MM.1S (cell line): ENCODE results near the gene SRD5A3.
A peak's percentile ranks its signal among the peaks of the same experiment; 100 is the strongest.

Experiments used
- DNase-seq: peaks from one replicate; pipeline ENCODE4 v3.0.0-alpha.2; 2015
- H2AFZ ChIP-seq: fragments of 300-600 bp; sonication (generic); 2 replicates; pipeline ENCODE4 v1.6.0; 2016; ENCODE audit warnings: antibody characterized with exemption, low read length
- H3F3A ChIP-seq: fragments of 300-600 bp; sonication (generic); 2 replicates; pipeline ENCODE4 v1.6.1; 2016; ENCODE audit warnings: mild to moderate bottlenecking, antibody characterized with exemption, low read length, moderate library complexity, mixed read lengths; ENCODE audit not compliant: insufficient read depth
- H3K27ac ChIP-seq: fragments of 300-600 bp; sonication (generic); 2 replicates; pipeline ENCODE4 v1.5.1; 2016; ENCODE audit warnings: mild to moderate bottlenecking, low read length
- H3K27me3 ChIP-seq: fragments of 300-600 bp; sonication (generic); replicated peaks from 2 replicates; pipeline ENCODE4 v1.6.0; 2016; ENCODE audit warnings: low read length; ENCODE audit not compliant: insufficient read depth
- H3K36me3 ChIP-seq: fragments of 300-600 bp; sonication (generic); replicated peaks from 2 replicates; pipeline ENCODE4 v1.6.1; 2016; ENCODE audit warnings: mild to moderate bottlenecking, low read length, mixed read lengths; ENCODE audit not compliant: insufficient read depth
- H3K4me1 ChIP-seq: fragments of 300-600 bp; sonication (generic); 2 replicates; pipeline ENCODE4 v1.6.1; 2016; ENCODE audit warnings: low read length, mixed read lengths
- H3K4me2 ChIP-seq: fragments of 300-600 bp; sonication (generic); 2 replicates; pipeline ENCODE4 v1.6.0; 2016; ENCODE audit warnings: low read depth, low read length
- H3K4me3 ChIP-seq: fragments of 300-600 bp; sonication (generic); 2 replicates; pipeline ENCODE4 v1.5.1; 2016; ENCODE audit warnings: low read length, mixed read lengths
- H3K79me2 ChIP-seq: fragments of 300-600 bp; sonication (generic); 2 replicates; pipeline ENCODE4 v1.6.1; 2016; ENCODE audit warnings: mixed run types, low read length, mixed read lengths
- H3K9ac ChIP-seq: fragments of 300-600 bp; sonication (generic); 2 replicates; pipeline ENCODE4 v1.6.1; 2016; ENCODE audit warnings: low read length, mixed read lengths
- H3K9me2 ChIP-seq: fragments of 300-600 bp; sonication (generic); replicated peaks from 2 replicates; pipeline ENCODE4 v1.6.1; 2016; ENCODE audit warnings: mild to moderate bottlenecking, low read length, mixed read lengths; ENCODE audit not compliant: insufficient read depth
- H3K9me3 ChIP-seq: fragments of 300-600 bp; sonication (generic); replicated peaks from 2 replicates; pipeline ENCODE4 v1.6.1; 2016; ENCODE audit warnings: mild to moderate bottlenecking, low read length, mixed read lengths; ENCODE audit not compliant: insufficient read depth
- H4K20me1 ChIP-seq: fragments of 300-600 bp; sonication (generic); 2 replicates; pipeline ENCODE4 v1.6.1; 2016; ENCODE audit warnings: mild to moderate bottlenecking, low read length, moderate library complexity, mixed read lengths; ENCODE audit not compliant: insufficient read depth
- EZH2 ChIP-seq: fragments of 300-600 bp; sonication (generic); optimal IDR thresholded peaks from 2 replicates; pipeline ENCODE3; 2017; ENCODE audit warnings: low read depth, mild to moderate bottlenecking, antibody characterized with exemption, low read length, mixed read lengths
- EZH2phosphoT487 ChIP-seq: fragments of 300-600 bp; sonication (generic); IDR thresholded peaks from 2 replicates; pipeline ENCODE4 v1.6.1; 2018; ENCODE audit warnings: antibody characterized with exemption, low read length
- TF ChIP-seq, protein P1 (sequence below): fragments of 300-600 bp; sonication (generic); IDR thresholded peaks from 2 replicates; pipeline ENCODE4 v1.5.1; 2016; ENCODE audit warnings: antibody characterized with exemption, low read length, mixed read lengths

SRD5A3 gene

DNA sequence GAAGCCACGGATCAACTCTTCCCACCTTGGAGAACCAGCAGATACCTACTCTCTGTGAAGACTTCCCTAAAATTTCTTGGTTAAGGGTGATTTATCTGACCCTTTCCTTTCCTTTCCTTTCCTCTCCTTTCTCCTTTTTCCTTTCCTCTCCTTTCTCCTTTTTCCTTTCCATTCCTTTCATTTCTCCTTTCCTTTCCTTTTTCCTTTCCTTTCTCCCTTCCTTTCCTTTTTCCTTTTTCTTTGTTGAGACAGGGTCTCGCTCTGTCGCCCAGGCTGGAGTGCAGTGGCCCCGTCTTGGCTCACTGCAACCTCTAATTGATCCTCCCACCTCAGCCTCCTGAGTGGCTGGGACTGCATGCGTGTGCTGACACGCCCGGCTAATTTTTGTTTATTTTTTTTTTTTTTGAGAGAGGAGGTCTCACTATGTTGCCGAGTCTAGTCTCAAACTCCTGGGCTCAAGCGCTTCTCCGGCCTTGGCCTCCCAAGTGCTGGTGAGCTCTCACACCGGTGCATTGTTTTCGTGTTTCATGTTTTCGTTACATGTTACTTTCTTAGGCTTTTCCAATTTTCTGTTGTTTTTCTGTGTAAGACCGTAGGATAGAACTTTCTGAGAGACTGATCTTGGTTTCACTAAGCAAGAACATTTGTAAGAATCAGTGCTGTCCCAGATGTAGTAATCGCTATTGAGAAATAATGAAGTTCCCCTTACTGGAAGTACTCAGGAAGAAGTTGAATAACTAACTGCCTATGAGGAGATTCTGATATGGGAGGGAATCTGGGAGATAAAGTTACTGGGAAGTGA is 51.7 kb downstream of the SRD5A3 start:
- peak overlapping the region; percentile 76 for H3K4me3 ChIP-seq
- H3K4me1 ChIP-seq, result peaks cover 16% of the 10 kb centered on the region
- TF ChIP-seq EZH2, result no peak
- TF ChIP-seq, protein P1, sequence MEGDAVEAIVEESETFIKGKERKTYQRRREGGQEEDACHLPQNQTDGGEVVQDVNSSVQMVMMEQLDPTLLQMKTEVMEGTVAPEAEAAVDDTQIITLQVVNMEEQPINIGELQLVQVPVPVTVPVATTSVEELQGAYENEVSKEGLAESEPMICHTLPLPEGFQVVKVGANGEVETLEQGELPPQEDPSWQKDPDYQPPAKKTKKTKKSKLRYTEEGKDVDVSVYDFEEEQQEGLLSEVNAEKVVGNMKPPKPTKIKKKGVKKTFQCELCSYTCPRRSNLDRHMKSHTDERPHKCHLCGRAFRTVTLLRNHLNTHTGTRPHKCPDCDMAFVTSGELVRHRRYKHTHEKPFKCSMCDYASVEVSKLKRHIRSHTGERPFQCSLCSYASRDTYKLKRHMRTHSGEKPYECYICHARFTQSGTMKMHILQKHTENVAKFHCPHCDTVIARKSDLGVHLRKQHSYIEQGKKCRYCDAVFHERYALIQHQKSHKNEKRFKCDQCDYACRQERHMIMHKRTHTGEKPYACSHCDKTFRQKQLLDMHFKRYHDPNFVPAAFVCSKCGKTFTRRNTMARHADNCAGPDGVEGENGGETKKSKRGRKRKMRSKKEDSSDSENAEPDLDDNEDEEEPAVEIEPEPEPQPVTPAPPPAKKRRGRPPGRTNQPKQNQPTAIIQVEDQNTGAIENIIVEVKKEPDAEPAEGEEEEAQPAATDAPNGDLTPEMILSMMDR, result no peak
- no peak for TF ChIP-seq EZH2phosphoT487
- peaks cover 28% of the 10 kb centered on the region for H4K20me1 ChIP-seq
- no peaks in the 10 kb centered on the region for H3K27me3 ChIP-seq
- H3K79me2 ChIP-seq, result peaks cover 51% of the 10 kb centered on the region
- peaks cover 3% of the 10 kb centered on the region; the same call in 1 of the 2 replicates for H3F3A ChIP-seq
- H3K27ac ChIP-seq, result no peak overlapping the region
- H2AFZ ChIP-seq, result no peak overlapping the region
- no peaks in the 10 kb centered on the region for H3K9me3 ChIP-seq
- no peaks in the 10 kb centered on the region; the same call in 1 of the 2 replicates for H3K36me3 ChIP-seq
- peak; percentile 17 for DNase-seq
- H3K4me2 ChIP-seq, result peak overlapping the region; percentile 87
- no peaks in the 10 kb centered on the region for H3K9me2 ChIP-seq
- peak overlapping the region; percentile 79; the same call in 1 of the 2 replicates for H3K9ac ChIP-seq

DNA sequence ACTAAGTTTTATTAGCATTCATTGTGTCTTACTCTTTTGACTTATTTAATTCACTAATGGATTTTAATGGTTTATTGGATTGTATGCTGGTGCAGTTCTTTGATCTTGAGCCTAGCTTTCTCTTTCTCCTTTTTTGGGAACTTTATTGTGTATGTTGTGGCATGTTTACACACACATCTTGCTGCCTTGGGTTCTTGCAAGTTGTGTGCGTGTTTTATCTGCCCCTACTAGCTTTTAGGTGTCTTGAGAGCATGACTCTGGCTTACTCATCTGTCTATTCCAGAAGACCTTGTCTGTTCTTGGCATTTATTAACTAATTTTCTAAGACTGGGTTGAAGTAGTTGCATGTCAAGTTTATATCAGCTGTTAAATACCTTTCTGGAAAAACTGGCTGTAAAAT is 52.4 kb downstream of the SRD5A3 start:
- DNase-seq, result no peak
- Histone ChIP-seq H2AFZ (no peak overlapping the region), H3K4me1 (peaks cover 16% of the 10 kb centered on the region), H3K4me3 (peak overlapping the region; percentile 76), H3F3A (peaks cover 3% of the 10 kb centered on the region; the same call in 1 of the 2 replicates), H3K9me2 (no peaks in the 10 kb centered on the region), H3K4me2 (peak overlapping the region; percentile 87), H3K27ac (no peak overlapping the region), H3K9ac (no peak overlapping the region), H3K9me3 (no peaks in the 10 kb centered on the region), H3K36me3 (no peaks in the 10 kb centered on the region; the same call in 1 of the 2 replicates), H3K79me2 (peaks cover 55% of the 10 kb centered on the region), H4K20me1 (peaks cover 28% of the 10 kb centered on the region), H3K27me3 (no peaks in the 10 kb centered on the region)
- TF ChIP-seq EZH2 (no peak), EZH2phosphoT487 (no peak)
- TF ChIP-seq, protein P1, result no peak

DNA sequence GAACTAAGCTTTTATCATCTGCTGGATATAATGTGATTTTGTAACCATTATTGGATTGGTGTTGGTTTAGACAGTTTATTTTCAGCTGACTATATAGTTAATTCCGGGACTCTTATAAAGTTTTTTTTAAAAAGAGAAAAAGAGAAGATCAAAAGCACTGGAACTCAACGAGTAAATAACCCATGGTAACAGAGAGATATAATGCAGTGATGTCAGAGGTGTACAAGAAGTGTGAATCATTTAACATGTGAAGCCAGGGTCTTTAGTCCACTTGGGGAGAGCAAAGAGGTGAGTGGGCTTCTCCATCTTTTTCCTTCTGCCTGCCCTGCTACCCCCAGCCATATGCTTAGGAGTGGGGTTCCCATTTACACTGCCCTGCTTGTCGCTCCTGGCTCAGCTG is 52.9 kb downstream of the SRD5A3 start:
- TF ChIP-seq, protein P1, result no peak
- TF ChIP-seq EZH2phosphoT487, result no peak
- TF ChIP-seq EZH2, result no peak
- Histone ChIP-seq H3K4me1 (peaks cover 16% of the 10 kb centered on the region), H3K4me3 (peak overlapping the region; percentile 5; the same call in 1 of the 2 replicates), H3K9me3 (no peaks in the 10 kb centered on the region), H3F3A (peaks cover 3% of the 10 kb centered on the region; the same call in 1 of the 2 replicates), H3K9me2 (no peaks in the 10 kb centered on the region), H3K4me2 (peak overlapping the region; percentile 87; the same call in 1 of the 2 replicates), H3K79me2 (peaks cover 60% of the 10 kb centered on the region), H4K20me1 (peaks cover 28% of the 10 kb centered on the region), H3K9ac (no peak overlapping the region), H3K36me3 (no peaks in the 10 kb centered on the region; the same call in 1 of the 2 replicates), H3K27ac (no peak overlapping the region), H3K27me3 (no peaks in the 10 kb centered on the region), H2AFZ (no peak overlapping the region)
- DNase-seq, result no peak
